ENCODE data around the gene PLEKHA7.
"Not testable (repeated sequence)": the region's sequence is repeated elsewhere in the genome, so short reads cannot be mapped to it uniquely, and the experiment has no call there.

PLEKHA7 gene

DNA sequence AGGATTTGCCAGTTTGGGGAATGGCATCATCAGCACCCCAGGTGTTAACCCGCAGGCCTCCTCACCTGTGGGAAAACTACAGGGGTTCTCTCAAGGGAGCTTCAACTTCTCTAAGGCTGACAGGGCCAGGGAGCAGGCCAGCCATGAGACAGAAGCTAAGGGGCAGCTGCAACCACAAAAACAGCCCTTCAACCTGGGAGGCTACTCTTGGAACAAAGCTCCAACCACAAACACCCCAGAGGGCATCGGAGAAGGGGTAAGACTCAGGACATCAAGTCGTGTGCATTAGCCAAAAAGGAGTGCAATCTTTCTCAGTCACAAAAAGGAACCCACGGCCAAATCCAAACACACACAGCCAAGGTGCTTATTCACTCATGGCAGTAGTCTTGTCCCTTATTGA lies 103.0 kb downstream of the PLEKHA7 start:
- DNase-seq (ENCODE audit: low spot score), result no peak

DNA sequence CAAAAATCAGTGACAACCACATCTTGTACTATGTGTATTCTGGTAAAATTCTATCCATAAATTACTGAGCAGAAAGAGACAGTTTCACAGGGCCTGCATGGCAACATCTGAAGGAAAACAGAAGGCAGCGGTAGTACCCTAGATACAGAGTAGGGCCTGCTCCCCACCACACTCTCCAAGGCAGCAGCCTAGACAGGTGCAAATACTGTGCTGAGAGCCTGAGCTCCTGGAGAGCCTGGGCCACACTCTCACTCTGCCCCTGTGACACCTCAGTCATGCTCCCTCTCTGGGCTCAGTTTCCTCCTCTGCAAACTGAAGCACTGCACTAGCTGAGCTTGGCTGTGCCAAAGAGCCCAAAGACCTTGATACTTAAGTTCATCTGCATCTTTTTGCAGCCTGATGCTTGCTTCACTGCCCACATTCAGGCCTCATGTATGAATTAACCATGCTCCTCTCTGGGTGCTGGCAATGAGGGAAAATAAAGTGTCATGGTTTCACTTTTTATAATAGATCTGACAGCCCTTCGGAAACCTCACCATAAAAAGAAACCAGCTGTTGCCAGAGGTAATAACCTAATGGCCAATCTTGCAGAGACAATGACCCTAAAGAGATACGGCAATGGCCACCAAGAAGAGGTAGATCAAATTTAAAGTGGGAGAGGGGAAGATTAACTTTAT lies 104.7 kb downstream of the PLEKHA7 start:
- no peak for DNase-seq (ENCODE audit: low spot score)

DNA sequence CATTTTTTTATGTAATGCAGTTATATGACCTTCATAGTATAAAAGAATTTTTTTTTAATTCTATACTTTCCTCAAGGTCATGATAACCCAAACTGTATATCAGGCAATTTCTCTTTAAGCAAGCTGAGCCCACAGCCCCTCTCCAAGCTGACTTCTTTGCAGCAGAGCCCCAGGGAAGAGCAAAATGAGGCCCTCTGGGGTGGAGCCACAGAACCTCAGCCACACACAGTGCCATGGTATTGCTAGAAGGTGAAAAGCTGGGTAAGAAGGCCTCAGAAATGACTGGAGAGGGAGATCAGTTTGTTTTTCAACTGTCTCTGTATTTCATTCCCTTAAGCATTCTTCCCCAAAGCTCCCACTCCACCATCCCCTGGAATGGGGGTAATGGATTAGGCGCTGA lies 108.8 kb downstream of the PLEKHA7 start:
- no peak for DNase-seq (ENCODE audit: low spot score)

DNA sequence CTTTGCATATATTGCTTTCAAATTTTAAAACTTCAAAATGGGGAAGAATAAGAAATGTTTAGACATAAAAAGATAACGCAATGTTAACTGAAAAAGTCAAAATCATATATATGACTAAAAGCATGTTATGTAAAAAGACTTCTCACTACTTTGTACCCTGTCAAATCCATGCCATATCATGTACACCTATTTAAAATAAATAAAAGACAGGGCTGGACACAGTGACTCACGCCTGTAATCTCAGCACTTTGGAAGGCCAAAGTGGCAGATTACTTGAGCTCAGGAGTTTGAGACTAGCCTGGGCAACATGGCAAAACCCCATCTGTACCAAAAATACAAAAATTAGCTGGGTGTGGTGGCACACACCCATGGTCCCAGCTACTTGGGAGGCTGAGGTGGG lies 109.5 kb downstream of the PLEKHA7 start:
- not testable (repeated sequence) for DNase-seq (ENCODE audit: low spot score)

DNA sequence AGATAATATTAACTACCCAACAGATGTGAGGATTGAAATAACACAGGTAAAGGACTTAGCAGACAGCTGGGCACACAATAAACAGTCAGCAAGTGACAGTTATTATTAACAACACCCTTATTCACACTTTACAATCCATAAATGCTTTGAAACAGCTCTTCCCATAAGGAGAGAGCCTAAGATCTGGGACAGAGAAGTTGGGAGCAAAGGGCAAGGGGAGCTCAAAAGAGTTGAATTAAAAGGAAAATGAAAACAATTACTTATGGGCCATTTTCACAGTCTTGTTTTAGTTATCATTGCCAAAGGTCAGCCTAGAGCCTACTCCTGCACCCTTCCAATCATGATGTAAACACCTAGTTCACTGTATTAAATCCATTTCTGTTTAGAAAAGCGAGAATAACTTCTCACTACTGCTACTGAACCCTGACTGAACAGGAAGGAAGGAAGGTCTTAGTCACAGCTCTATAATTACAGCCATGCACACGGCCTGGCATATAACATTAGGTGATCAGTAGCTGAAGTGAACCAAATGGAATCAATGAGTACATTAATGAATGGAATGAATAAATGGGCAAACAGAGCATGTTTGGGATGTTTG lies 111.3 kb downstream of the PLEKHA7 start:
- DNase-seq (ENCODE audit: low spot score), result no peak

DNA sequence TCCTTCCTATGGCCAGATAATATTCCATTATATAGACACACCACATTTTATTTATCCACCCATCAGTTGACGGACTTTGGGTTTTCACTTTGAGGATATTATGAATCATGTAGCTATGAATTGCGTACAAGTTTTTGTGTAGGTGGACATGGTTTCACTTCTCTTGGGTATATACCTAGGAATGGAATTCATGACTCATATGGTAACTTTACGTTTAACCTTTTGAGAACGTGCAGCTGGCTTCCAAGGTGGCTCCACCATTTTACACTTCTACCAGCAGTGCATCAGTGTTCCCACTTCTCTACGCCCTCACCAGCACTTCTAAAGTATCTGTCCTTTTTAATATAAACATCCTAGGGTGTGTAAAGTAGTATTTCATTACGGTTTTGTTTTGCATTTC lies 112.0 kb downstream of the PLEKHA7 start:
- no peak for DNase-seq (ENCODE audit: low spot score)

DNA sequence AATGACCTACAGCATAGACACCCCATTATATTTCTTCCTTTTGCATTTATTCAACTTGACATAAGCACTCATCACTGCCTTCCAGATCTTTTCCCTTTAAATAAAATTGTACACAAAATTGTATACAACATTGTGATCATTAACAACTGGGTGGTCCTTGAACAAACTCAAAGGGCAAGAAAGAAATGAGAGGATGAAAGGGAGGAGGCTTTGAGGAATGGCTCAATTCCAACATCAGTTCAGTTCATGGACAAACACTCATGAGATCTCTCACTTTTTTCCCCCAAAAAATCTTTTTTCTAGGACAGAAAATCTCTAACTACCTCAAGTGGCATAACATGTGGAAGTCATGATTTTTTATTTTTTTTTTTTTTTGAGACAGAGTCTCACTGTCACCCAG lies 113.7 kb downstream of the PLEKHA7 start:
- DNase-seq (ENCODE audit: low spot score), result no peak

DNA sequence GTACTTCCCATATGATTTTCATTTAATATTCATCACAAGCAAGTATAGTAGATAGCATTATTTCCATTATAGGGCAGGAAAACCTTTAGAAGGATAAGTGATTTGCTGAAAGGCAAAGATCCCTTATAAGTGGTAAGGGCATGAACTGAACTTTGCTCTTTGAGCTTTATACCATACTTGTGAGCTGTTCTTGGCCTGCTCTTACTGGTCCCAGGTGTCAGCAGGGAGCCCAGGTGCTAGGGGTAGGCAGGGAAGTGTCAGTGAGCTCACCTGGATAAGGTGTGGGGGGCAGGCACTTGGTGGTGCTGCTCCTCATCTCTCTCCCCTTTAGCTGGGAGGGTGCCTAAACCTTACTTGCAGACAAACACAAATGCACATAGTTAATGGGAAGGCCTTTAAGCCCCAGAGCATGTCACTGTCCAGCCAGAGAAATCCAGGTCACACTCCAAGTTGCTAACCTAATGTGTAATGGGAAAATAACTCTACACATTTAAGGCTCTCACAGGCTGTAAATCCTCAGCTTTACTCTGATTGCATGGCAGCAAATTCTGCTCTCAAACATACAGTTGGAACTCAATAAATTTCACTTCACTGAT lies 114.4 kb downstream of the PLEKHA7 start:
- DNase-seq (ENCODE audit: low spot score), result no peak

DNA sequence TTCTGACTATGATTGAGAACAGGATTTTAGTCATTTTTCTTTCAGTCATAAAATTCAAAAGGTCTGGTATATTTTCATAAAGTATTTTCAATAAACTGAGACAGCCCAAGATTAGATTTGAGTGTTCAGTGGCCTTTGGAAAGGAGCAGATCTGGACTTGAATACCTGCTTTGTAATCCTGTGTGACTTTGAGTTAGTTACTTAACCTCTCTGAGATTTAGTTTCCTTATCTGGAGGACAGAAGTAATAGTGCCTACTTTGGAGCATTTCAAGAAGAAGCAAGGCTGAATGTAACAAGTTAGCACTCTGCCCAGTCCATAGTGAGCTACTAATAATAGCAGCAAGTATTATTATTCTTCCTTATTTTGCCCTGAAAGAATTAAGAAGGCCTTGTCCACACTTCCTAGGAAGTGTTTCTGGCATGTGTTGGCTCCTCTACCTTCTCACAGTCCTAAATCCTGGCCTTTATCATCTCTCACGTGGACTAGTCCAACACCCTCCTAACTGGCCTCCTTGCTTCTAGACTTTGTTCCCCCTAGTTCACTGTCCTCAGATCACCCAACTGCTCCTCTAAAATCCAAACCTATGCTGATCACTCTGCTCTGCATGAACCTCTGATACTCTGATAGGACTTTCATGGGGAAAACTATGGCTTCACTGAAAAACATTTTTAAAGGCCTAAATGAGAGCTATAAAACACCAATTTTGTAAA lies 115.8 kb downstream of the PLEKHA7 start:
- DNase-seq (ENCODE audit: low spot score), result no peak

DNA sequence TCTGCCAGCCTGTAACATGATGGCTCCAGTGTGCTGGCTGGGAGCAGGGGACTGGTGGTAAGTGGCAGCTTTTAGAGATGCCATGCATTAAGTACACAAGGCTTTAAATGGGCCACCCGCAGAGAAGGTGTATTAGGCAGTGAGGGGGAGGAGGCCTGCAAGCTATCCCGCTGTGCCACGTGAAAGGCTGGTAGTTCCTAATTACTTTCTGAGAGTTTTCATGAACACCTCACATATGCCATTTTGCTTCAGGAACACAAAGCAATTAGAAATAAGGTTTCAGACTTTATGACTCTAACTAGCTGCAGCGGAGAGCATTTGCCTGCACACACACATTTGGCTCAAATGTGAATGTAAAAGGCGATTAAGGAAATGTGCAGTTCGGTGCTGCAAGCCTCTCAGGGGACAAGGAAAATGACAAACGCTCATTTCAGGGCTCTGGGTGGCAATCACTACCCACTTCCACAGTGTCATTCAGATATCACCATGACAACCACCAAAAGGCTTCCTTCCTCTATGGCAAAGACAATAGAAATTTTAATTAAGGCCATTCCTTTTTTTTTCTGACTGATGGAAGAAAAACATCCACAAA lies 116.6 kb downstream of the PLEKHA7 start:
- DNase-seq (ENCODE audit: low spot score), result no peak

DNA sequence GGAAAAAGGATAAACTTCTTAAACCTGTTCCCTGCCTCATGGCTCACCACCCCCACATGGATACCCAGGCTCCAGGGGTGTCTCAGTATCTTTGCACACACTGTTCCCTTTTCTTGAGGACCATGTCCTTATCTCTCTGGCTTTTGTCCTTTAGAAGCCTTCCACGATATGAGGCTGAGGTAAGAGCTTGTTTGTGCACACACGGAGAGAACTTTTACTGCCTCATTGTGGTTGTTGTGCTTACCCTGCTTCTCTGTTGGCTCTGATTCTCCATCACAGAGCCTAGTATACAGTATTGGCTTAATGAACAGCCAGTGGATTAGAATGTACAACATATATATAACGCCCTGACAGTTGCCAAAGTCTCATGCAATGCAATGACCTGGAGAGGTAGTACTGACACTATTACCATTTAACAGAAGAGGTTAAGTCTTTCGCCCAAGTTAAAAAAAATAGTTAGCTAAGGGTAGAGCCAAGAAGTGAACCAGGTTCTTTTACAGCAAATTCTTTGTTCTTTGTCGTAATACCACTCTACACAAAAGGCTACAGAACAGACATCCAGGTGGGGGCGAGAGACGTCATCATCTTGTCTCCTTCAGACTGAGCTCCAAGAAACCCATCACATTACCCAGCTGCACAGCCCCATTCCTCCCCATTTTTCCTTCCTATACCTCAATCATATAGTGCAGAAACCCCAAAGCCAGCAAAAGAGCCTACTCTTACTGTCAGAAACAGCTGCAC lies 117.3 kb downstream of the PLEKHA7 start:
- no peak for DNase-seq (ENCODE audit: low spot score)

DNA sequence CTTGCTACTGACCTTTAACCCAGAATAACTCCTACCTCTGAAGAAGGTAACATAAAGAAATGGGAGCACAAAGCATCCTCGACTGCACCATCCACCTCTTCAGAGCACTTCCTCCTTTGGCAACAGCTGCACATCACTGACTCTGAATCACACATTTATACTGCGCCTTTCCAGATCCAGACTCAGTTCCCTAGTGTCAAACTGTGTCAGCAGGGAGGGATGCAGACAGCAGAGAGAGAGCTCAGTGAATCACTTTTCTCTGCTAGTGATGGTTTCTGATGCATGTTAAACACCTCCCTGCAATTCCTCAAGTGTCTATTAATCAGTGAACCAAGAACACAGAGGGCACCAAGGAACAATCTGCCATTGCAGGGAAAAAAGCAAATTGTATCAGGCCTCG lies 118.9 kb downstream of the PLEKHA7 start:
- no peak for DNase-seq (ENCODE audit: low spot score)

DNA sequence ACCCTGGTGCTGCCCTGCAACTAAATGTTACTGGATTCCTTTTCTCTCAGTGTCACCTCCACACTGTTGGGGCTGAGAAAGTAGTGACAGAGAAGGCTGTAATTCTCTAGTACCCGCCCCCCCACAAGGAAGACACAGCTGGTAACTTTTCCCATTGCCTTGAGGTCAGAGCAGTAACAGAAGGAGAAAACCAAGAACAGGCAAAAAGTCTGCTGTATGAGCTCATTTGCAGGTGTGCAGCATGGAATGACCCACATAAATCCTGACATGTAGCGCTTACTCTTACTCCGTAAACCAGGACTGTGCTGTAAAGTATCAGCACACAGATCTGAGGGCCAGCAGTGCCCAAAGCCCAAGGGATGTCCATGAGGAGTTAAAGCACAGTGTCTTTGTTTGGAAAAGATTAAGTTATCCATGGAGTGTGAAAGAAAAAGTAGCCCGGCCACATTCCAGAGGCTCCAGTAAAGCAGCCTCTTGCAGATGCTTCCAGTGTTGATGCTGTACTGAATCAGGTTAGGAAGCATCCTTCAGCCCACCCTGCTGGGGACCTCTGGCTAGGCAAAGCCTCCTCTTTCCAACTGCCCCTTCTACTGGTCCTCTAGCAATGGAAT lies 120.7 kb downstream of the PLEKHA7 start:
- no peak for DNase-seq (ENCODE audit: low spot score)

DNA sequence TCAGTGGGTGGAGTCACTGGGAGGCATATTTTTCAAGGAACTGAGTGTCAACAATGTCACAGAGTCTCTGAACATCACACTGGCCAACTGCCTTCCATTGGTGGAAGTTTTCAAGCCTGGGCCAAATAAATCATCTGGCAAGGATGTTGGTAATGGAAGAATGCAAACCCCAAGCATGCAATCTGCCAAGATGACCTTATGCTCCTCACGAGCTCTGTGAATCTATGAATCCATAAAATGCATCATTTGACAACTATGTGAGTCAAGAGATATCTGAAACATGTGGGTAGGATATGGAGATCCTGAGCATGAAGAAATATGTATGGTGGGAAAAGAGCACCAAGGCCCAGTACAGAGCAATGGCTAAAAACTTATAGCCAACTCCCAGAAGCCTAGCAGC lies 122.2 kb downstream of the PLEKHA7 start:
- DNase-seq (ENCODE audit: low spot score), result no peak

DNA sequence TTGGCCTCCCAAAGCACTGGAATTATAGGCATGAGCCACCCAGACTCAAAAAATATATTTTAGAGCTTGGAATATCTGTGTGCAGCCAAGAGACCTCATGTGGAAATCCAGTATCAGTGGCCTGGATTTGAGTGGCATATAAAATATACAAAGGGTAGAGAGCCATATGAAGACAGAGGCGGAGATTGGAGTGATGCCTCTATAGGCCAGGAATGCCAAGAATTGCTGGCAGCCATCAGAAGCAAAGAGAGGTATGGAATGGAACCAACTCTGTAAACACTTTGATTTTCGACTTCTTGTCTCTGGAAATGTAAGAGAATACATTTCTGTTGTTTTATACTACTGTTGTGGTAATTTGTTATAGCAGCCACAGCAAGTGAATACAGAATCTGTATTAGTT lies 123.0 kb downstream of the PLEKHA7 start:
- DNase-seq (ENCODE audit: low spot score), result no peak

DNA sequence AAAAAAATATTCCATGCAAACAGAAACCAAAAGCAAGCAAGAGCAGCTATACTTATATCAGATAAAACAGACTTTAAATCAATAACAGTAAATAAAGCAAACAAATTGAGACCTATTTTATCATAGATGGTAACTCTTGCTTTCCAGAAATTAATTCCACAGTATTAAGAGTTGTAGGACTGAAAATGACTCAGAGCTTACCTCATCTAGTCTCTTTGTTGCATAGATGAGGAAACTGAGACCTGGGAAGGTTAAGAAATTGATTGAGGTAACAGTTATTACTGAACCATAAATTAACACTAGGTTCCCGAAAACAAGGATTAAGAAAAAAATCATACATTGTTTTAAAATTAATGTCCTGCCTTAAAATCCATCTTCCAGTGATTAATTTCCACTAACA lies 123.8 kb downstream of the PLEKHA7 start:
- no peak for DNase-seq (ENCODE audit: low spot score)

DNA sequence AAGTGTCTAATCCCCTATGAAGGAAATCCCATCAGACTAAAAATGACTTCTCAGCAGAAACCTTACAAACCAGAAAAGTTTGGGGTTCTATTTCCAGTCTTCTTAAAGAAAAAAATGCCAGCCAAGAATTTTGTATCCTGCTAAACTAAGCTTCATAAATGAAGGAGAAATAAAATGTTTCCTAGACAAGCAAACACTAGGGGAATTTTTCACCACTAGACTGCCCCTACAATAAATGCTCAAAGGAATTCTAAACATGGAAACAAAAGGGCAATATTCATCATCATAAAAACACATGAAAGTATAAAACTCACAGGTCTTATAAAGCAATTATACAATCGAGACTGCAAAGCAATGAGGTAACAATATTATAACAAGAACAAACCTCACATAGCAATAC lies 124.3 kb downstream of the PLEKHA7 start:
- no peak for DNase-seq (ENCODE audit: low spot score)

DNA sequence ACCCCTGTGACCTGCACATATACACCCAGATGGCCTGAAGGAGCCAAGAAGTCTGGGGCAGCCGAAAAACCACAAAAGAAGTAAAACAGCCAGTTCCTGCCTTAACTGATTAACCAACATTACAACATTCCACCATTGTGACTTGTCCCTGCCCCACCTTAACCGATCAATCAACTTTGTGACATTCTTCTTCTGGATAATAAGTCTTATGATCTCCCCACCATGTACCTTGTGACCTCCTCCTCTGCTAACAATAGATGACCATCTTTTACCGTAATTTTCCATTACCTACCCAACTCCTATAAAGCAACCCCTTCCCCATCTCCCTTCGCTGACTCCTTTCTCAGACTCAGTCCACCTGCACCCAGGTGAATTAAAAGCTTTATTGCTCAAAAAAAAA lies 125.2 kb downstream of the PLEKHA7 start:
- DNase-seq (ENCODE audit: low spot score), result not testable (repeated sequence)

DNA sequence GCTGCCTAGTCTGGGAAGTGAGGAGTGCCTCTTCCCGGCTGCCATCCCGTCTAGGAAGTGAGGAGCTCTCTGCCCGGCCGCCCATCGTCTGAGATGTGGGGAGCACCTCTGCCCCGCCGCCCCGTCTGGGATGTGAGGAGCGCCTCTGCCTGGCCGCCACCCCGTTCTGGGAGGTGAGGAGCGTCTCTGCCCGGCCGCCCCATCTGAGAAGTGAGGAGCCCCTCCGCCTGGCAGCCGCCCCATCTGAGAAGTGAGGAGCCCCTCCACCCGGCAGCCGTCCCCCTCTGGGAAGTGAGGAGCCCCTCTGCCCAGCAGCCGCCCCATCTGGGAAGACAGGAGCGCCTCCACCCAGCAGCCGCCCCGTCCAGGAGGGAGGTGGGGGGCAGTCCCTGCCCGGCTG lies 126.3 kb downstream of the PLEKHA7 start:
- not testable (repeated sequence) for DNase-seq (ENCODE audit: low spot score)

DNA sequence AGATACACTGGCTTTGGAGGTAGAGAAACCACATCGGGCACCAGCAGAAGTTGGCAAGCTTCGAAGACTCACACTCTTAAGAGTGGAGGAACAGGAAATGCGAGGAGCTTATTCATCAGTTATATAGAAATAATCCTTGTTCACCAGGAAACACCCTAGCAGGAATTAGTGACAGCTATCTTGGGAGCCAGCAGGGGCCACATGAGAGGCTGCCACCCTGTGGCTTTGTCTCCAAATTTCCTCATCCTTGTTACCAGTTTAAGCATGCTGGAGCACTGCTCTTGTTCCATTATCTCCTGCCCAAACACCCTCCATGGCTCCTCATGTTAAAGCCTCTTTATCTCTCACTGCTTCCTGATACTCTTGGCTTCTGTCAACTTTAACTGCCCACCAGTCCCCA lies 131.0 kb downstream of the PLEKHA7 start:
- DNase-seq (ENCODE audit: low spot score), result no peak

DNA sequence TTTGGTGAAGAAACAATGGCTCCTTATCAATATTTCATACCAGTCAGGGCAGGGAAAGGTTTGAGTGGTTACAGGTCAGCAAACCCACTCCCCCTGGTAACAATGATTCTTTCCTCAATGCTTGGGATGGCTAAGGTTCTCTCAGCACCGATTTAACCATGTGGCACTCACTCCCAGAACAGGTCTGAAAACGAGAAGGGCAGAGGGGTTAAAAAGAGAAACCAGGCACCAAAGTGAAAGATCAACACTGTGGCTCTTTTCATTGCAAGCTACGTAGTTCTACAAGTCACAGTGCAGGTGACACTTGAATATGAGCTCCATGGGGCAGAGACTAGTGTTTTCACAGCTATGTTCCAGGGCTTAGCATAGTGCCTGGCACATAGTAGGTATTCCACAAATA lies 132.4 kb downstream of the PLEKHA7 start:
- no peak for DNase-seq (ENCODE audit: low spot score)

All from D341Med (cell line).